Measurements from ENCODE around the gene RNF217. TPM values are rescaled to one million over a fixed set of nuclear protein-coding genes. Genes with fewer than 3 reads are reported as not detected.

RNF217 gene
- total and polyA plus RNA-seq, 2 of the 8 experiments (the other 6 are each of a cell fraction or from before 2014, with no cell fraction given), result 2.0 to 8.9 TPM

GRCh38 chr6:125050663-125051318 lies 88.6 kb downstream of the RNF217 start:
- ChIA-PET CTCF (ENCODE audit: partially characterized antibody) (no interaction called here), POLR2A (ENCODE audit: partially characterized antibody) (no interaction called here)
- Histone ChIP-seq H2AK5ac (ENCODE audit: low read depth, low read length) (no peak overlapping the region), H3K9ac (replicated peaks in 1 of 4; ENCODE audit: extremely low read depth in 1 of 4, low read depth in 3 of 4, low read length in 3 of 4) (no peak overlapping the region), H4K91ac (replicated peaks; ENCODE audit: insufficient read length, low read length) (no peak overlapping the region), H3K4me3 (ENCODE audit: extremely low read depth in 1 of 4, insufficient read depth in 2 of 4, low read depth in 3 of 4, low read length in 4 of 4) (no peak overlapping the region), H3K79me2 (ENCODE audit: control insufficient read depth in 1 of 2, insufficient read depth in 2 of 2, low read length in 2 of 2) (no peaks in the 10 kb centered on the region), H3K4me1 (replicated peaks in 1 of 4; ENCODE audit: control insufficient read depth in 3 of 4, insufficient read depth in 4 of 4, low read length in 3 of 4) (peaks cover 0 to 7% (median under 1%) of the 10 kb centered on the region in 4 experiments; a peak in 4 of 7 replicates), H3K27ac (ENCODE audit: low read depth, low read length) (no peak overlapping the region), H4K20me1 (replicated peaks in 1 of 2; ENCODE audit: control insufficient read depth in 1 of 2, insufficient read depth in 2 of 2, low read length in 2 of 2) (no peaks in the 10 kb centered on the region), H3K56ac (replicated peaks; ENCODE audit: insufficient read length, low read depth, low read length) (no peak overlapping the region), H2BK120ac (replicated peaks; ENCODE audit: low read depth, low read length) (no peak overlapping the region), H2BK5ac (ENCODE audit: low read depth, low read length) (no peak overlapping the region), H3K9me3 (ENCODE audit: insufficient read depth in 2 of 2, low read depth in 1 of 2, low read length in 1 of 2) (no peaks in the 10 kb centered on the region), H4K5ac (ENCODE audit: insufficient read length, low read depth, low read length) (no peak overlapping the region), H3K14ac (ENCODE audit: insufficient read length) (no peak overlapping the region), H3K79me1 (ENCODE audit: low read depth, low read length) (no peaks in the 10 kb centered on the region), H3K23ac (ENCODE audit: insufficient read length) (no peak overlapping the region), H3K36me3 (ENCODE audit: control insufficient read depth in 2 of 4, insufficient read depth in 4 of 4, low read length in 3 of 4) (no peaks in the 10 kb centered on the region), H3K27me3 (replicated peaks in 1 of 4; ENCODE audit: control insufficient read depth in 3 of 4, extremely low read depth in 1 of 4, insufficient read depth in 3 of 4, low read length in 3 of 4) (no peaks in the 10 kb centered on the region), H3K23me2 (ENCODE audit: low read depth, low read length) (no peaks in the 10 kb centered on the region; the same call in 1 of the 2 replicates), H3K4me2 (ENCODE audit: insufficient read depth in 1 of 2, low read depth in 2 of 2, low read length in 2 of 2) (no peak overlapping the region), H2BK12ac (ENCODE audit: low read depth, low read length) (no peak overlapping the region), H3K18ac (ENCODE audit: extremely low read depth, low read length) (no peak overlapping the region), H2BK20ac (ENCODE audit: low read length) (no peak overlapping the region), H3K4ac (replicated peaks; ENCODE audit: insufficient read length, low read depth, low read length) (no peak overlapping the region), H2BK15ac (ENCODE audit: low read length) (no peak overlapping the region), H4K8ac (ENCODE audit: extremely low read depth, insufficient read depth, low read length) (no peak overlapping the region), H2AFZ (ENCODE audit: low read length) (no peak overlapping the region)
- WGBS, 2 experiments (ENCODE audit: extremely low coverage in 1 of 2, insufficient coverage in 1 of 2, insufficient read length in 1 of 2, insufficient replicate concordance in 2 of 2, low coverage in 1 of 2, low lambda C conversion rate in 2 of 2, missing lambda C conversion rate in 1 of 2), result 81% methylated on average over 4 of the region's 4 CpGs; no CpG with 5 or more reads in 1 of the 2 experiments
- FAIRE-seq (no peak), DNase-seq (ENCODE audit: low read depth in 1 of 2, low spot score in 2 of 2) (no peak)
- no peak for TF ChIP-seq SP2 (IDR thresholded peaks at IDR 0.05; ENCODE audit: low read length)

Measured in H1 (cell line).